ENCODE results near the gene COL25A1. TPM values are rescaled to one million over a fixed set of nuclear protein-coding genes. Genes with fewer than 3 reads are reported as not detected.

COL25A1 gene
- total RNA-seq, 2 experiments from 2014 or later, result not detected

- no peak for DNase-seq
- no peaks in the 10 kb centered on the region for H3K9me3 Mint-ChIP-seq
- ChIA-PET CTCF (interaction anchor here (0.8 kb wide), 1 partner anchor 10 kb away, joined by 4 read pairs; no protein-coding TSS in a partner anchor), POLR2A (no interaction called here)
- H3K27me3 Mint-ChIP-seq, result peaks cover 17% of the 10 kb centered on the region
- H3K4me3 Mint-ChIP-seq, result no peak overlapping the region
- H3K4me1 Mint-ChIP-seq, result no peaks in the 10 kb centered on the region
- no peak overlapping the region for H3K27ac Mint-ChIP-seq
- no peaks in the 10 kb centered on the region for H3K36me3 Mint-ChIP-seq (ENCODE audit: low read depth)
Measured at GRCh38 chr4:109169170-109169569, 133.3 kb downstream of the COL25A1 start.

GRCh38 chr4:109166586-109166985, 135.9 kb downstream of the COL25A1 start:
- Mint-ChIP-seq H3K9me3 (no peaks in the 10 kb centered on the region), H3K36me3 (ENCODE audit: low read depth) (no peaks in the 10 kb centered on the region), H3K4me3 (no peak overlapping the region), H3K4me1 (no peaks in the 10 kb centered on the region), H3K27me3 (peaks cover 17% of the 10 kb centered on the region), H3K27ac (no peak overlapping the region)
- no peak for DNase-seq
- ChIA-PET CTCF (no interaction called here), POLR2A (no interaction called here)

- Mint-ChIP-seq H3K9me3 (no peaks in the 10 kb centered on the region), H3K4me3 (no peak overlapping the region), H3K4me1 (no peaks in the 10 kb centered on the region)
Measured at GRCh38 chr4:109166126-109166525, 136.3 kb downstream of the COL25A1 start.

GRCh38 chr4:109164011-109164410, 138.4 kb downstream of the COL25A1 start:
- CTCF ChIA-PET, result interaction anchor here (0.7 kb wide), 1 partner anchor 782 kb away, joined by 5 read pairs; no protein-coding TSS in a partner anchor

More at GRCh38 chr4:109166126-109166525, 136.3 kb downstream of the COL25A1 start:
- H3K27me3 Mint-ChIP-seq, result peaks cover 18% of the 10 kb centered on the region
- H3K36me3 Mint-ChIP-seq (ENCODE audit: low read depth), result no peaks in the 10 kb centered on the region
- no peak for DNase-seq
- CTCF ChIA-PET, result interaction anchor here (1.3 kb wide), 1 partner anchor 20 kb away, joined by 3 read pairs; no protein-coding TSS in a partner anchor
- H3K27ac Mint-ChIP-seq, result no peak overlapping the region
- POLR2A ChIA-PET, result no interaction called here

GRCh38 chr4:109163493-109163892, 139.0 kb downstream of the COL25A1 start:
- Mint-ChIP-seq H3K4me1 (no peaks in the 10 kb centered on the region), H3K36me3 (ENCODE audit: low read depth) (no peaks in the 10 kb centered on the region), H3K27me3 (peaks cover 22% of the 10 kb centered on the region), H3K27ac (no peak overlapping the region), H3K4me3 (no peak overlapping the region), H3K9me3 (no peaks in the 10 kb centered on the region)
- POLR2A ChIA-PET, result no interaction called here
- DNase-seq, result no peak
- CTCF ChIA-PET, result interaction anchor here (0.6 to 0.7 kb wide), 2 partner anchors 160 to 783 kb away, joined by 3 to 5 read pairs; no protein-coding TSS in a partner anchor

More at GRCh38 chr4:109164011-109164410, 138.4 kb downstream of the COL25A1 start:
- Mint-ChIP-seq H3K27ac (no peak overlapping the region), H3K9me3 (no peaks in the 10 kb centered on the region), H3K4me3 (no peak overlapping the region), H3K4me1 (no peaks in the 10 kb centered on the region), H3K27me3 (peaks cover 22% of the 10 kb centered on the region), H3K36me3 (ENCODE audit: low read depth) (no peaks in the 10 kb centered on the region)
- no peak for DNase-seq
- POLR2A ChIA-PET, result no interaction called here

- no peak for DNase-seq
- no peak overlapping the region for H3K27ac Mint-ChIP-seq
- POLR2A ChIA-PET, result no interaction called here
- H3K4me3 Mint-ChIP-seq, result no peak overlapping the region
- H3K4me1 Mint-ChIP-seq, result no peaks in the 10 kb centered on the region
- H3K9me3 Mint-ChIP-seq, result no peaks in the 10 kb centered on the region
- H3K27me3 Mint-ChIP-seq, result peaks cover 19% of the 10 kb centered on the region
- no peaks in the 10 kb centered on the region for H3K36me3 Mint-ChIP-seq (ENCODE audit: low read depth)
- CTCF ChIA-PET, result interaction anchor here (0.6 kb wide), 1 partner anchor 159 kb away, joined by 3 read pairs; no protein-coding TSS in a partner anchor
Measured at GRCh38 chr4:109162759-109163158, 139.7 kb downstream of the COL25A1 start.

GRCh38 chr4:109160494-109160893, 142.0 kb downstream of the COL25A1 start:
- DNase-seq, result no peak
- Mint-ChIP-seq H3K36me3 (ENCODE audit: low read depth) (no peaks in the 10 kb centered on the region), H3K4me3 (no peak overlapping the region), H3K9me3 (no peaks in the 10 kb centered on the region), H3K4me1 (no peaks in the 10 kb centered on the region), H3K27ac (no peak overlapping the region), H3K27me3 (peaks cover 16% of the 10 kb centered on the region)
- ChIA-PET POLR2A (no interaction called here), CTCF (no interaction called here)

GRCh38 chr4:109157696-109158095, 144.8 kb downstream of the COL25A1 start:
- Mint-ChIP-seq H3K4me3 (no peak overlapping the region), H3K27ac (no peak overlapping the region), H3K9me3 (no peaks in the 10 kb centered on the region), H3K36me3 (ENCODE audit: low read depth) (no peaks in the 10 kb centered on the region), H3K27me3 (peaks cover 26% of the 10 kb centered on the region), H3K4me1 (no peaks in the 10 kb centered on the region)
- POLR2A ChIA-PET, result no interaction called here
- no peak for DNase-seq
- CTCF ChIA-PET, result no interaction called here

GRCh38 chr4:109157205-109157604, 145.3 kb downstream of the COL25A1 start:
- no peak overlapping the region for H3K27ac Mint-ChIP-seq
- no peaks in the 10 kb centered on the region for H3K36me3 Mint-ChIP-seq (ENCODE audit: low read depth)
- POLR2A ChIA-PET, result no interaction called here
- peaks cover 28% of the 10 kb centered on the region for H3K27me3 Mint-ChIP-seq
- H3K4me1 Mint-ChIP-seq, result no peaks in the 10 kb centered on the region
- CTCF ChIA-PET, result no interaction called here
- no peak overlapping the region for H3K4me3 Mint-ChIP-seq
- H3K9me3 Mint-ChIP-seq, result no peaks in the 10 kb centered on the region
- DNase-seq, result no peak

GRCh38 chr4:109156356-109156755, 146.1 kb downstream of the COL25A1 start:
- Mint-ChIP-seq H3K4me1 (no peaks in the 10 kb centered on the region), H3K27ac (no peak overlapping the region), H3K27me3 (peaks cover 28% of the 10 kb centered on the region), H3K36me3 (ENCODE audit: low read depth) (no peaks in the 10 kb centered on the region), H3K9me3 (no peaks in the 10 kb centered on the region), H3K4me3 (no peak overlapping the region)
- CTCF ChIA-PET, result interaction anchor here (1.6 to 2.0 kb wide), 2 partner anchors 9 to 25 kb away, joined by 3 to 4 read pairs; no protein-coding TSS in a partner anchor
- no peak for DNase-seq
- POLR2A ChIA-PET, result no interaction called here

- ChIA-PET CTCF (interaction anchor here (1.6 to 2.0 kb wide), 2 partner anchors 9 to 25 kb away, joined by 3 to 4 read pairs; no protein-coding TSS in a partner anchor), POLR2A (no interaction called here)
- Mint-ChIP-seq H3K27ac (no peak overlapping the region), H3K27me3 (peaks cover 26% of the 10 kb centered on the region), H3K4me1 (no peaks in the 10 kb centered on the region), H3K4me3 (no peak overlapping the region), H3K9me3 (no peaks in the 10 kb centered on the region), H3K36me3 (ENCODE audit: low read depth) (no peaks in the 10 kb centered on the region)
- DNase-seq, result no peak
Measured at GRCh38 chr4:109155682-109156283, 146.7 kb downstream of the COL25A1 start.

GRCh38 chr4:109155084-109155483, 147.4 kb downstream of the COL25A1 start:
- no peaks in the 10 kb centered on the region for H3K4me1 Mint-ChIP-seq
- H3K9me3 Mint-ChIP-seq, result no peaks in the 10 kb centered on the region
- peaks cover 26% of the 10 kb centered on the region for H3K27me3 Mint-ChIP-seq
- POLR2A ChIA-PET, result no interaction called here
- H3K27ac Mint-ChIP-seq, result no peak overlapping the region
- no peak for DNase-seq
- CTCF ChIA-PET, result interaction anchor here (0.6 to 2.0 kb wide), 2 partner anchors 26 to 130 kb away, joined by 4 read pairs; no protein-coding TSS in a partner anchor
- no peaks in the 10 kb centered on the region for H3K36me3 Mint-ChIP-seq (ENCODE audit: low read depth)
- no peak overlapping the region for H3K4me3 Mint-ChIP-seq

- ChIA-PET CTCF (no interaction called here), POLR2A (no interaction called here)
- H3K4me3 Mint-ChIP-seq, result no peak overlapping the region
- no peaks in the 10 kb centered on the region for H3K36me3 Mint-ChIP-seq (ENCODE audit: low read depth)
- no peak for DNase-seq
- no peak overlapping the region for H3K27ac Mint-ChIP-seq
- H3K4me1 Mint-ChIP-seq, result no peaks in the 10 kb centered on the region
- no peaks in the 10 kb centered on the region for H3K9me3 Mint-ChIP-seq
- peaks cover 28% of the 10 kb centered on the region for H3K27me3 Mint-ChIP-seq
Measured at GRCh38 chr4:109154424-109154823, 148.0 kb downstream of the COL25A1 start.

GRCh38 chr4:109149836-109150235, 152.6 kb downstream of the COL25A1 start:
- no peak for DNase-seq
- Mint-ChIP-seq H3K4me3 (no peak overlapping the region), H3K36me3 (ENCODE audit: low read depth) (no peaks in the 10 kb centered on the region), H3K27ac (no peak overlapping the region), H3K4me1 (no peaks in the 10 kb centered on the region), H3K9me3 (no peaks in the 10 kb centered on the region), H3K27me3 (peaks cover 27% of the 10 kb centered on the region)
- ChIA-PET POLR2A (no interaction called here), CTCF (no interaction called here)
